HG03025 (cell line): Measurements from ENCODE around the gene ADGRG6.

ENCODE experiments used
- ATAC-seq: cut with Tn5 transposase; IDR thresholded peaks from one replicate; pipeline ENCODE4 v1.9.1; 2021; ENCODE audit warnings: mild to moderate bottlenecking, moderate library complexity; ENCODE audit not compliant: unreplicated experiment, low FRiP score

ADGRG6 gene

GRCh38 chr6:142318714-142319113, 16.9 kb downstream of the ADGRG6 start:
- ATAC-seq = no peak

GRCh38 chr6:142320366-142320765, 18.6 kb downstream of the ADGRG6 start:
- no peak for ATAC-seq

- ATAC-seq = no peak
These were observed 19.6 kb downstream of the ADGRG6 start for GRCh38 chr6:142321451-142321850.

- ATAC-seq = no peak
These were observed 20.3 kb downstream of the ADGRG6 start for GRCh38 chr6:142322066-142322465.

GRCh38 chr6:142322504-142323198, 20.8 kb downstream of the ADGRG6 start:
- no peak for ATAC-seq

- ATAC-seq = no peak
These were observed 21.6 kb downstream of the ADGRG6 start for GRCh38 chr6:142323377-142323776.

- ATAC-seq = no peak
These were observed 22.3 kb downstream of the ADGRG6 start for GRCh38 chr6:142324111-142324510.

GRCh38 chr6:142325111-142325510, 23.3 kb downstream of the ADGRG6 start:
- ATAC-seq = no peak

- ATAC-seq = no peak
These were observed 24.7 kb downstream of the ADGRG6 start for GRCh38 chr6:142326540-142326939.

GRCh38 chr6:142328070-142328469, 26.3 kb downstream of the ADGRG6 start:
- no peak for ATAC-seq

GRCh38 chr6:142329486-142330113, 27.8 kb downstream of the ADGRG6 start:
- ATAC-seq = no peak

GRCh38 chr6:142331075-142331551, 29.3 kb downstream of the ADGRG6 start:
- ATAC-seq = no peak

GRCh38 chr6:142331601-142332000, 29.8 kb downstream of the ADGRG6 start:
- no peak for ATAC-seq

- ATAC-seq = no peak
These were observed 30.7 kb downstream of the ADGRG6 start for GRCh38 chr6:142332393-142333098.

- no peak for ATAC-seq
These were observed 31.6 kb downstream of the ADGRG6 start for GRCh38 chr6:142333431-142333830.

GRCh38 chr6:142334294-142334693, 32.5 kb downstream of the ADGRG6 start:
- ATAC-seq = no peak

GRCh38 chr6:142335415-142335814, 33.6 kb downstream of the ADGRG6 start:
- ATAC-seq = no peak

GRCh38 chr6:142336183-142336582, 34.4 kb downstream of the ADGRG6 start:
- ATAC-seq = no peak

GRCh38 chr6:142336787-142337186, 35.0 kb downstream of the ADGRG6 start:
- no peak for ATAC-seq

- ATAC-seq = no peak
These were observed 37.3 kb downstream of the ADGRG6 start for GRCh38 chr6:142339113-142339512.

- ATAC-seq = no peak
These were observed 38.3 kb downstream of the ADGRG6 start for GRCh38 chr6:142339968-142340658.
